ENCODE measurements around the gene PLEKHA7. TPM values are rescaled to one million over a fixed set of nuclear protein-coding genes. Genes with fewer than 3 reads are reported as not detected.
A peak's percentile ranks its signal among the peaks of the same experiment; 100 is the strongest.

The PLEKHA7 gene
- total RNA-seq, 1 experiment from 2014 or later, result 20.2 TPM

DNA sequence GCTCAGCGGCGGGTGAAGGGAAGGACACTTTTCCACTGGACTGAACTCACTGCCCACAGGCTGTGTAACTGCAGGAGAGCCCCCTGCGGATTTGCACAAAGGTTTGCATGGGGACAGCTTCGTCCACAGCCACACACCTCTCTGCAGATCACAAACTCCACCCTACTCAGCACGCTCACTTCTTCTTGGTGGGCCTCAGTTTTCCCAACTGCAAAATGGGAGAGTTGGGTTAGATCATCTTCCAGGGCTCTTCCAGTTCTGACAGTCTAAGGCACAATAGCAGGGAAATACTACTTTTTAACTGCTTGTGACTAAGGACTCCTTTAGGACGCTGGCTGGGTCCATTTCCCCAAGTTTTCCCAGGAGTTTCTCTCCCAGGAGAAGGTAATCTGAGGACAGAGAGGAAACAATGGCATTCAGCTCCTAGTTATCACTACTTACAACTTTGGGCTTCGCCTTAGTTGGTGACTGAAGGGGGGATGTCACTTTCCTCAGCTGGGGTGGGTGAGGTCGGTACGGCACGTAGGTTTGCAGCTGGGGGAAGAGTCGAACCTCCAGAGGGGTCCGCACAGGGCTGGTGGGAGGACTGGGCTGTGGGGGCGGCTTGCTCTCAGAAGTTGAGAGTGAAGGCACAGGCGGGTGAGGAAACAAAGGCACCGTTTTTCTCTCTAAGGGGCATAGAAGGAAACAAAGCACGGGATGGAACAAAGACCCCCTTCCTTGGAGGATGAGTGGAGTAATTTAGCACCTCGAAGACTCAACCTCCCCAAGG is 220.0 kb downstream of the PLEKHA7 start:
- in situ Hi-C loops (cut with HindIII; ENCODE audit: low pct_unique_long_range_greater_than_20kb, low sequenced_read_pairs), result no loop called here
- DNase-seq (ENCODE audit: low read depth), result no peak

DNA sequence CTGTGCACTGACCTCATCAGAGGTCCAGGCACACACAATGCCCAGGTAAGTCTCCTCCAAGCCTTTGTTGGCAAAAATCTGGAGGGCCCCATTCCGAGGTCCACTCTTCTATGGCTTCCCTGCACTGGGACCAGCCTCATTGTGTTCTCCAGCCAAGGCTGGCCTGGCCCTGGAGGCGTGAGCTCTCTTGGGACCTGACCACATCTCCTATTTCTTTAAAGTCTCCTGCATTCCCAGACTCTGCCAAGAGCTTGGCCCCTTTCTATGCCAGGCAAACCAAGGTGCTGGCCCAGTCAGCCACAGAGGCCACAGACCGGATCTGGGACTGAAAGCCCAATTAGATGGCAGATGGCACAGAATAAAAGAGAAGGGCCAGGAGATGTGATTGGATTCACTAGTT is 220.7 kb downstream of the PLEKHA7 start:
- in situ Hi-C loops (cut with HindIII; ENCODE audit: low pct_unique_long_range_greater_than_20kb, low sequenced_read_pairs), result no loop called here

DNA sequence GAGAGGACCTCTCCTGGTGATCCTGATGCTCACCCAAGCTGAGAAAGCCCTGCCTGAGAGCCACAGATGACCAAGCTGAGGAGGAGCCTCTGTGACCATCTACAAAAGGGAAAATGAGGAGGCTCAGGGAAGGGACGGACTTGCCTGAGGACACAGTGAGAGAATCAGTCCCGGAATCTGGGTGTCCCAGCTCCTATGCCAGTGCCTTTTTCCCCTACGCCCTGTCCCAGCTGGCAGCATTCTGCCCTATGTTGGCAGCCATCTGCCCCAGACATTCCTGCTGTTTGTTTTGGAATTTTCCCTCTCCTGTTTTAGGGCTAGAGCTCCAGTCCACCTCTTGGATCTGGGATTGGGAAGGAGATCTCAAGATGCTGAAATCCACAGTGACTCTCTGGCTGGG is 221.2 kb downstream of the PLEKHA7 start:
- in situ Hi-C loops (cut with HindIII; ENCODE audit: low pct_unique_long_range_greater_than_20kb, low sequenced_read_pairs), result no loop called here
- no peak for DNase-seq (ENCODE audit: low read depth)

More for the DNA sequence above, 220.7 kb downstream of the PLEKHA7 start:
- DNase-seq (ENCODE audit: low read depth), result no peak

DNA sequence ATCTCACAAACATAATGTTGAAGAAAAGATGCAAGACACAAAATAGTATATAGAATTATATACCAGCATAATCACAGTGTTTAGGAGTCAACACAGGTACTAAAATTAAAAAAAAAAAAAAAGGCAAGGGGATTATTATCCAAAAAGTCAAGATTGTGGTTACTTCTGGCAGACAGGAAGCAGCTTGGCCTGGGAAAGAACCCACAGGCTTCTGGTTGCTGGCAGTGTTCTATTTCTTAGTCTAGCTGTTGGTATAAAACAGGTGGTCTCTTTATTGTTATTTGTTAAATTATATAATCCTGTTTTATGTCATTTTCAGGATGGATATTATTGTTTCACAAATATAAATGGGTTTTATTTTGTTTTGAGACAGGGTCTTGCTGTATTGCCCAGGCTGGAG is 221.8 kb downstream of the PLEKHA7 start:
- in situ Hi-C loops (cut with HindIII; ENCODE audit: low pct_unique_long_range_greater_than_20kb, low sequenced_read_pairs), result no loop called here
- DNase-seq (ENCODE audit: low read depth), result no peak

DNA sequence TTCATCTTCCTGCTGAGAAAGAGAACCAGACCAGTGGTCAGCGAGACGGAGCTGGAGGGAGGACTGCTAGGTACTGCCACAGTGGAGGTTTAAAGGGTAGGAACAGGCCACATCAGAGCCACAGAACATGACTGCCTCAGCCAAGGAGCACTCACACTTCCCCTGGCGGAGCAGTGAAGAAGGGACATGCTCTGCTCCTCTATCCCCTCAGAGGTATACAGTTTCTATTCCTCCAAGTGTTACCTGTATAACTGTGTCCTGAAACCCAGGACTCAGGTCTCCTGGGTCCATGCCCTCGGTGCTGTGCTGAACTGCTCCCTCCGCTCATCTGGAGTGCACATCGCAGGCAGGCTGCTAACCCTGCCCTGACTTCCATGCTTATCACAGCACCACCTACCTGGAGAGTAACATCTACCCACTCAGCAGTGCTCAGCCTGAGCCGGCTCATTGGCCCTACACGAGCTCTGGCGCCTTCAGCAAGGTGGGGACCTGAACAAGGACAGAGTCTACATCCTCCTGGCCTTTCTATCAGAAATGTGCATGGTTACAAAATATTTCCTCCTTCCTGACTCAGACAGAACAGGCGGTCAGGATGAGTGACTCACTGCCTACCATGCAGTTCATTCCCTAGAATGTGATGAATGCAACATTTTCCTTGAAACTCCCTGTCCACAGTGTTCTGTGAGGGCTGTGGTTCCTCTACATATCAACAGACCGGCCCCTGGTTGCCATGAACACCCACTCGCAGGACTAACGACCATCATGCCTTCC is 222.8 kb downstream of the PLEKHA7 start:
- peak; percentile 81 for DNase-seq (ENCODE audit: low read depth)
- in situ Hi-C loops (cut with HindIII; ENCODE audit: low pct_unique_long_range_greater_than_20kb, low sequenced_read_pairs), result no loop called here

DNA sequence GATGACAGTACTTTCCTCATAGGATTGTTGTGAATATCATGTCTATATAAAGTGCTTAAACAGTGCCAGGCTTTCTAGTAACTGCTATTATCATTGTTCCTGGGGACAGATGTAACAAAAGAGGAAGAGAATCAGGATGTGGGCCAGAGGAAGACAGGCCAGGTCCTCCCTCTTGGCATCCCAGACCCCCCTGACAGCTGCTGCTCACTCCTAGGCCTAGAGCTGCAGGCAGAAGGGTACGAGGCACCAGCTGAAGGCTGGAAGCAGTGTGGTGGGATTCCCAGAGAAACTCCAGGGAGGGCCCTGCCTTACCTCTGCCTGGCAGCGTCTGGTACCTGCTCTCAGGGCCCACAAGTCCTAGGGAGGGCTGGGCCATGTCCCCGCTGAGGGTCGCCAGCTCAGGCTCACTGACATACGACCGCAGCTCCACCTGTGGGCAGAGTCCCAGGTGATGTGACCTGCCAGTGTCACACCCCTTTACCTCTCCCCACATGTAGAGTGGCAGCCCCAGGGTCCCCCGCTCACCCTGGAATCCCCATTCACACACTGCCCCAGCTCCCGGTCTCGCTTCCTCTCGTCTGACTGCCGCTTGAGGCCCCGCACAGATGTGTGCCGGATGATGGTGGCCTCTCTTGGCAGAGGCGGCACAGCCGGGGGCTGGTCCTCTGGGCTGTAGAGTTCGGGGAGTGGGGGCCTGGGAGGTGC is 223.6 kb downstream of the PLEKHA7 start:
- DNase-seq (ENCODE audit: low read depth), result no peak
- in situ Hi-C loops (cut with HindIII; ENCODE audit: low pct_unique_long_range_greater_than_20kb, low sequenced_read_pairs), result no loop called here

DNA sequence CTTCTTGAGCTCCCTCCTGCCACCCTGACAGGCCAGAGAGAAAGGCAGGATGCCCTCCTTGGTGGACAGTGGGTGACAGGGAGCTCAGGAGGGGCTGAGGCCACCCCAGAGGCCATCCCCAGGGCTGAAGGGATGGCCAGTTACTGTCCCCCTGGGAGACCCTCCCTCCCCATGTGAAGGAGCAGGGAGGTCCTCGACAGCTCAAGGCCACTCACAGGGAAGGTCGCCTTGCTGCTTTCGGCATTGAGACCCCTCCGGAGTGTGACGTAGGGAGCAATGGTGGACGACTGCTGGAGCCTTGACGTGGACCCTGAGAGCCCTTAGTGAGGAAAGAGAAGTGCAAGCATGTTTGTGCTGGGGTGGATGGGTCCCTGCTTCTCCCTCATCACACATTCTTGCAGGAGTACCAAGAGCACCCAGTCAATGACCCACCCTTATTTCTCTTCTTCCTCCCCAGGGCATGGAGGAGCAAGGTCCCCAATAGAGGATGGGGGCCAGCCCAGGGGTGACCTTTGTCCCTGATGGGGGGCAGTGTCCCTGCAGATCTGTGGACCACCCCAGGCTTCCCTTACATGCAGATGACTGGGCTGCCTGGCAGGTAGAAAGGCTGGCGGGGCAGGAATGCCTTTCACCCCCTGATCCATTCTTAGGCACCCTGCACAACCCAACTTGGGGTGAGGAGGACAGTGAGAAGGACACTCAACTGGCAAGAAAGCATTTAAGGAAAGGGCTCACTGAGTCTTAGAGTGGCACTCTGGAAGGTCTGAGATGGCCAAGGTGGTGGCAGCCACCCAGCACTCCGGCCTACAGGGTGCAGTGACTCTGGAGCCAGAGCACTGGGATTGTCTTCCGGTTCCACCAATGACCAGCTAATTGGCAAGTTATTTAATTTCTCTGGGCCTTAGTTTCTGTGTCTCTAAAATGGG is 224.4 kb downstream of the PLEKHA7 start:
- no peak for DNase-seq (ENCODE audit: low read depth)
- in situ Hi-C loops (cut with HindIII; ENCODE audit: low pct_unique_long_range_greater_than_20kb, low sequenced_read_pairs), result no loop called here

DNA sequence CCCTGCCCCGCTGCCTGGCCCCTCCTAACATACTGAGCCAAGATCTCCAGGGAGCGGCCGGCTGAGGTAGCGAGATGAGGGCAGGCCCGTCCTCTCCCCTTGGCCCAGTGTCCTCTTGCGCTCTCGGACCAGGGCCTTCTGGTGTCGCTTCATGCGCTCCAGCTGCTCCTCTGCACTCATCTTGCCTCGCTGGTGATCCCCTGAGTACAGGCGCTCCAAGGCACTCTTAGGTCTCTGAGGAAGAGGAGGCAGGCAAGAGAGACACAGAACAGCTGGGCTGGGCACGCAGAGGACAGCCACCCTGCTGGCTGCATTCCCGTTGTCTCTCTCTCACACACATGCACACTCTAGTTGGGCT is 225.2 kb downstream of the PLEKHA7 start:
- no peak for DNase-seq (ENCODE audit: low read depth)

DNA sequence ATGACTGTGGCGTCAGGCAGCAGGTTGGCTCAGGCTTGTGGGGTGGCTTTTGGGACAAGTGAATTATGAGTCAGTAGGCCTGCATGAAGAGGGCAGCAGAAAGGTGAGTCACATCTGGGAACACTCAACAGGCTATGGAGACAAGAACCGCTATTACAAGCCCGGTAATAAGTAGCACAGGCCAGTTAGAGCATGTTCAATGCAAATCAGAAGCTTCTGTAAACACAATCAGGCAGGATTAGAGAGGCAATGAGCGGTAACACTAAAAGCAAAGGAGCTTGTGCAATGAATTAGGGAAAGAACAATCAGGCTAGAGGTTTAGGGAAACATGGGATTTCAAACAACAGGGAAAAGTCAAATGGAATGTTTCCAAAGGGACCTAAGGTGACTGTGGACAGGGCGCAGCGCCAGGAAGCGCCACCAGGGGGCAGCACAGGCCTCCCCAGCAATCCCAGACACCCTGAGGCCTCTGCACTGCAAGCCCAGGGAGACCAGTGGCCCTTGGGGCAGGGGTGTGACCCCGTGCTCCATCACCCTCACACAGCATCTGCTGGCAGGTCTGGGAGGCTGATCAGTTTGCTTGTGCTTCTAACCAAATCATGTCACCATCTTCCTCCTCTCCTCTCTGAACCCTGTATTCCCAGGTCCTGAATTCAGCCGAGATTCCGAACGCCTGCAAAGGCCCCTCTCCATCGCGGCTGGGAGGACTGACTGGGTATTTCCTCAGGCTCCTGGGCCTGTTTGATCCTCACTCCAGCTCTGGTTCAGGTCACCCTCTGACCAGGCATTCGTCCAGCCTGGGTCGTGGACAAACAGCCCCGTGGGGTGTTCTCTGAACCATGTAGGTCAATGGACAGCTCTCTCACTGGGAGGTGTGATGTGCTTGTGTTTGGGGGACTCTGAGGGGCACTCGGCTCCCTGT is 225.8 kb downstream of the PLEKHA7 start:
- in situ Hi-C loops (cut with HindIII; ENCODE audit: low pct_unique_long_range_greater_than_20kb, low sequenced_read_pairs), result no loop called here
- DNase-seq (ENCODE audit: low read depth), result peak; percentile 67

More for the DNA sequence above, 225.2 kb downstream of the PLEKHA7 start:
- in situ Hi-C loops (cut with HindIII; ENCODE audit: low pct_unique_long_range_greater_than_20kb, low sequenced_read_pairs), result no loop called here

DNA sequence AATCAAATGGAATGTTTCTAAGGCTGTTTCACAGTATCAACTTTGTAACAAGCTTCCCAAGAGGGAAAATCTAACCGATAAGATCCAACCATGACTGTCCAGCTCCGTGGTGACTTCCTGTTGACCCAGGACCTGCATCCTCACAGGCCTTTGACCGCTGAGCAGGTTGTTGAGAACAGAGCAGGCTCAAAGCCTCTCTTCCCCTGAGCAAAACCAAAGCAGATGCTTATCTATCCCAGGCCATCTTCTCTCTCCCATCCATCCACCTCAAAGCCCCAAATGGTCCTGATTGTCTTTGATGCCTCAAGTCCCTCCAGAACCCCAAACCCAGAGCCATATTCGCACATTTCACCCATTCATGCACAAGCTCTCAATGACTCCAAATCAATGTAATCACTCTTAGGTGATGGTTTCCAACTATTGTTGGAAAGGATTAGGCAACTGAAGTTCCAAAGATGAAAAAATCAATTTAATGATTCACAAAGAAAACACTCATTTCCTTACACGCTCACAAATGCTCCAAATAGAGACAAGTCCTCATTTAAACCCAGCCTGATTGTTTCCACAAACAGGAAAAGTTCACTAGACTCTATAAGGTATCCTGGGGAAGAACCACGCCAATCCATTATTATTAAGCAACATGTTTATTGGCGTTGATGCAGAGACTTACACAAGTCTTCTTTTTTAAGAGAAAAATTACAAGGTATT is 227.0 kb downstream of the PLEKHA7 start:
- in situ Hi-C loops (cut with HindIII; ENCODE audit: low pct_unique_long_range_greater_than_20kb, low sequenced_read_pairs), result no loop called here
- no peak for DNase-seq (ENCODE audit: low read depth)

DNA sequence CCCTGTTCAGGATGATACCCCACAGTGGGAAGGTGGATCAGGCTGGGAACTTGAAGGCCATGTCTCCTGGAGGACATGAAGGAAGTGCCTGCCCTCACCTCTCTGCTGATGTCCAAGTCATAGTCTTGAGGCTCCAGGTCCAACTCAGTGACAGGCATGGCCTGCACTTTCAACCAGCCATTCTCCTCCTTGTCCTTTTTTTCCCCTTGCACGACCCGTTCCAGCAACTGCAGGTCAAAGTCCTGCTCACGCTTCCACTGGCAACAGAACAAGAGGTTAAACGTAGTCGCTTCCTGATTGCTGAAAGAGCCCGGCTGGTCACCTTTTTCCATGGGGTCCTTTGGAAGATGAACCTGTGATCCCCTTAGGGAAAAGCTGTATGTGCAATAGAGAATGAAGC is 228.1 kb downstream of the PLEKHA7 start:
- in situ Hi-C loops (cut with HindIII; ENCODE audit: low pct_unique_long_range_greater_than_20kb, low sequenced_read_pairs), result no loop called here
- DNase-seq (ENCODE audit: low read depth), result no peak

DNA sequence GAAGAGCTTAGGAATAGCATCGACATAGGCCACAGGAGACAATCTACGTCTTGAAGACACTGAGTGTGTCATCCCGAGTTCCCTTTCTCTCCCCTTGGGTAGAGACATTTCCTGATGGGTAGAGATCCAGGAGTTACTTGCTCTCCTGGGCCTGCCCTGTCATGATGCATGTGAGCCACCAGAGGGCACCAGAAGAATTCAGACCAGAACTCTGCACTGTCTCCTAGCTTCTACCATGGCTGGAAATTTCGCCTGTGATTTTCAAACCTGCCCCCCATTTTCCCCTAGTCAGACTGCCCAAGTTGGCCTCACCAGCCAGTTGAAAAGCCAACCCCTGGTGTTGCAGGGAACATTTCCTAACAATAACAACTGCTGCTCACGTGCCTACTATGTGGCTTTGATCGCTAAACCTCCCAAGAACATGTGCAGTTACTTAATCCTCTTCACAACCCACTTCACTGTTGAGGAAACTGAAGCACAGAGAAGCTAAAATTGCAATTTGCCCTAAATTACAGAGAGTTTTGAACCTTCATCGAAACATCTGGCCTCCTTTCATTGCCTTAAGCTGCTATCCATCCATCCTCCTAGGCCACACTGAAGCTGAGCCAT is 228.6 kb downstream of the PLEKHA7 start:
- in situ Hi-C loops (cut with HindIII; ENCODE audit: low pct_unique_long_range_greater_than_20kb, low sequenced_read_pairs), result no loop called here
- DNase-seq (ENCODE audit: low read depth), result peak; percentile 41

DNA sequence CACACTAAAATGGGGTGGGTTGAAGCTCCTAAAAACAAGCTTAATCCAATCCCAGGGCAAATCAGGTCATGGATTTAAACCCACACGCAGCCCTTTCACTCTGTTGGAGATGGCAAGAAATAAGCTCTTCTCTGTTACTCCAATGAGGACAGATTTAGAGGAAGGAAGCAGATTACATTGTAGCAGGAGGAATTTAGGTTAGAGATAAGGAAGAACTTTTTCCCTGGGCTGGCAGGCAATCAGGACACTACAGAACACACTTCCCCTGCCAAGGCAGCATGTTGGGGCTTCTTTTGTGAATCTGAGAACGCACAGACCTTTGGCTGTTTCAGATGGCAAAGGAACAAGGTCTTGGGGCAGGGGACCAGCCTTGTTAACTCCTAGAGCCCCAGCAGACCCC is 229.5 kb downstream of the PLEKHA7 start:
- in situ Hi-C loops (cut with HindIII; ENCODE audit: low pct_unique_long_range_greater_than_20kb, low sequenced_read_pairs), result no loop called here
- DNase-seq (ENCODE audit: low read depth), result no peak

DNA sequence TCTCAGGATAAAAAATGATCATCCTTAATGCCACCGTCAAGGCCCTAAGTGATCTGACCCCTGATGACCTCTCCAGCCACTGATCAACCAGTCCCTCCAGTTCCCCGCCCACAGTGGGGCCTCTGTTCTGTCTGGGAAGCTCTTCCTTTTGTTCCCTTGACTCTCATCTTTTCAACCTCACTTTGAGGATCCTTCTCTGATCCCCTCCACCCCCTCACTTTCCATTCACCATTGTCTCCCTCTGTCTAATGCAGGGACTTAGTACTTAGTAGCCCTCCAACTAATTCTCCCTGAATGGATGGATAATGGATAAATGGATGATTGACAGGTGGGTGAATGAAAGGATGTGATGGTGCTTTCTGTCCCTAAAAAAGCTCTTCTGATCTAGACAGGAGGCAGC is 230.1 kb downstream of the PLEKHA7 start:
- in situ Hi-C loops (cut with HindIII; ENCODE audit: low pct_unique_long_range_greater_than_20kb, low sequenced_read_pairs), result no loop called here
- DNase-seq (ENCODE audit: low read depth), result no peak

DNA sequence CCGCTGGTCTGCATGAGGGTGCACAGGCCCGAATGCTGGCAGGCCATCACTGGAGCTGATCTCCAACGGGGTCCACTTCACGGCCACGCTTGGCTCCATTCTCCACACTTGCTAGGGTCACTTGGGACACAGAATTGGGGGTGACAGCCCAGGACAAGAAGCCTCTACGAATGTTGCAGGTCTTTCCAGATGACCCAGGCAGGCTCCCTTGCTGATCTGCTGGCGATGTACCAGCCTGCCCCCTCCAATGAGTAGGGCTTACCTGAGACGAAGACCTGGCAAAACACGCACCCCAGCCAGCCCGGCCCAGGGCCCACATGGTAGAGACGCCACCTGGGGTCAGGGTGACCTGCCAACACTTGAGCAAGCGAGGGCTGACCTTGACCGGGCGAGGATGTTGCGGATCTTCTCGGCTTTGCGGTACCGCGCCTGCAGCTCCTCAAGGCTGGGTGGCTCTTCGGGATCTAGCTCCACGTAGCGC is 230.9 kb downstream of the PLEKHA7 start:
- DNase-seq (ENCODE audit: low read depth), result no peak
- in situ Hi-C loops (cut with HindIII; ENCODE audit: low pct_unique_long_range_greater_than_20kb, low sequenced_read_pairs), result no loop called here
